GM12873 (cell line): ENCODE results near the gene GPR183.

ENCODE experiments used
- TF ChIP-seq, protein P1 (sequence below): IDR thresholded peaks from 2 replicates; pipeline ENCODE4 v1.5.1; 2012; ENCODE audit warnings: low read depth, mild to moderate bottlenecking, moderate library complexity, low read length, control low read depth; ENCODE audit not compliant: insufficient read depth; ENCODE audit errors: missing control alignments

Gene GPR183

DNA sequence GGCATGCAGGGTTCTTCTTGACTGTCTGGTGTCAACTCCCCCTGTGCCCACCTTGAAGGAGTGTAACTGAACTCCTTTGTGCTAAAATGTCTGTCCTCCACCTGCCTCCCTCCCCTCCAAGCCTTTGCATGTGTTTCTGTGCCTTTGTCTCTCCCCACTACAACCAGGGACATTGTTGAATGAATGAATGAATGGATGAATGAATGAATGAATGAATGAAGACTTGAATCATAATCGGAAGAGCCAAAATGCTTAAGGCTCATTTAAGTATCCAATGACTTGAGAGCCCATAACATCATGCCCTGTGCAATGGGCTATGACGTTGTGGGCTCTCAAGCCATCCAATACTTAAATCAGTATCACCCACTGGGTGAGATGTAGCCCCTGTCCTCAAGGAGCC lies 9.0 kb upstream of the GPR183 start:
- TF ChIP-seq, protein P1, sequence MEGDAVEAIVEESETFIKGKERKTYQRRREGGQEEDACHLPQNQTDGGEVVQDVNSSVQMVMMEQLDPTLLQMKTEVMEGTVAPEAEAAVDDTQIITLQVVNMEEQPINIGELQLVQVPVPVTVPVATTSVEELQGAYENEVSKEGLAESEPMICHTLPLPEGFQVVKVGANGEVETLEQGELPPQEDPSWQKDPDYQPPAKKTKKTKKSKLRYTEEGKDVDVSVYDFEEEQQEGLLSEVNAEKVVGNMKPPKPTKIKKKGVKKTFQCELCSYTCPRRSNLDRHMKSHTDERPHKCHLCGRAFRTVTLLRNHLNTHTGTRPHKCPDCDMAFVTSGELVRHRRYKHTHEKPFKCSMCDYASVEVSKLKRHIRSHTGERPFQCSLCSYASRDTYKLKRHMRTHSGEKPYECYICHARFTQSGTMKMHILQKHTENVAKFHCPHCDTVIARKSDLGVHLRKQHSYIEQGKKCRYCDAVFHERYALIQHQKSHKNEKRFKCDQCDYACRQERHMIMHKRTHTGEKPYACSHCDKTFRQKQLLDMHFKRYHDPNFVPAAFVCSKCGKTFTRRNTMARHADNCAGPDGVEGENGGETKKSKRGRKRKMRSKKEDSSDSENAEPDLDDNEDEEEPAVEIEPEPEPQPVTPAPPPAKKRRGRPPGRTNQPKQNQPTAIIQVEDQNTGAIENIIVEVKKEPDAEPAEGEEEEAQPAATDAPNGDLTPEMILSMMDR = no peak

DNA sequence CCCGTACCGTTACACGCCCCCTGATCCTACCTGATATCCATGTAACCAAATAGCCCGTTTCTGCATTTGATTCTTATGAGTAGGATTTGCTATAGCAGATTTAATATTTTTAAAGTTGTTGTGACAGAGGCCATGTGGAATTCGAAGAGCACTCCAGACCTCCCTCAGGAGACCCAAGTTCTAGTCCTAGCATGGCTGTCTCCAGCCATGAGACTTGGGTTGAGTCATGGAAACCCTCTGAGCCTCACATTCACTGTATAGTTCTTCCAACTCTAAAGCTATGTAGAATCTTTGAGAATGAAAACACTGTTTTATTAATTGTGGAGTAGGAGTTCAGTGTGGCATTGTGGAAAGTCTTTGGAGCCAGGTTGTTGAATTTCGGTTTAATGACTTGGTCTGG lies 8.0 kb upstream of the GPR183 start:
- TF ChIP-seq, protein P1 = no peak

DNA sequence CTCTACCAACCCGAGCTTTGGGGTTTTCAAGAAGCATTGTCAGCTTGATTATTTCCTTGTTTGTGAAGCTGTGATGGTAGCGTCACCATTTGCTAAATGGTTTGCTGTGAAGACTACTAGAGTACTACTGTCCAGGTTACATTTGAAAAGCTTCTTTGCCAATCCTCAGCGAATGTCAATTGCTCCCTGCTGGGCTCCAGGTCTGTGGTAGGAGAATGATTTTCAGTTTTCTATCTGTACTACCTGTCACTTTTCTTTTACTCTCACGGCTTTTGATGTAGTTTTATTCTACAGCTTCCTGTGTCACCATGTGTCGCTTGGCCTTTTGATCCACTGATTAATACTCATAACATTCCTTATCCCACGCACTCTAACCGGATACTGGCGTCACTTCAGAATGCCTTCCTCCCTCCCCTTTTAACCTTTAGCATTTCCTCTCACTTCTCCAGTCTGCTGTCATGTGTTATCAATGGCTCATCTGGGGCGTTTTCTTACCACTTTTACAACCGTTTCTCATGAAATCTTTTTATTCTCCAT lies 7.5 kb upstream of the GPR183 start:
- TF ChIP-seq, protein P1 = no peak

DNA sequence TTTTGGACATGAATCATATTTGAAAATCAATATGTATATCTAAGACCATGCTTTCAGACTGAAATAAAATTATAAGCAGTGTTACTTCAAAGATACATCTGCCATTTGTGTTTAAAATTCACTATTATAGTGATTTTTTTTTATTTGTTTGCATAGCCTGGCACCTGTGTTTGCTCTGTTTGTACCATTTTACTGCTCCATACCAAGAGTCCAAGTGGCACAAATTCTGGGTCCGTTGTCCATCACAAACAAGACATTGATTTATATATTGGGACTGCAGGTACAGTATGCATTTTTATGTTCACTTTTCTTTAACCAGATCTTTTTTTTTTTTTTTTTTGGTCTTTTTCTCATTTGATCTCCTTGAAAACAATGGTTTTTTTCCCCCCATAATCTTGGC lies 6.7 kb upstream of the GPR183 start:
- TF ChIP-seq, protein P1 = no peak

DNA sequence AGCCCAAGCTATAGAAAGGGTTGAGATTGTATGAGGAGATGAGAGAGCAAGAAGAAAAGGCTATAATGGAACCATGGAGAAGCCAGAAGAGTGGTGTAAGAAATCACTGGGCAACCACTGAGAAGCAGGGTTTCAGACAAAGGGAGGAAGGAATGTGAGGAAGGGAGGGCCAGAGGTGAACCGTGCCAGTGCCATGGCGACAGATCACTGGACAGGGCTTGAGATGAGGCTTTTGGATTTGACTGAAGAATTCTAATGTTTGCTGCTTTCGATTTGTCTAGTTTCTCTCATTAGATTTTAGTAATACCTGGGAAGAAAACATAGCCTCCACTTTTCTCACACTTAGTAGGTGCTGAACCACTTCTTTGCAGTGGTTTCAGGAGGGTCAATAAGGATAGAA lies 6.3 kb upstream of the GPR183 start:
- TF ChIP-seq, protein P1 = no peak

DNA sequence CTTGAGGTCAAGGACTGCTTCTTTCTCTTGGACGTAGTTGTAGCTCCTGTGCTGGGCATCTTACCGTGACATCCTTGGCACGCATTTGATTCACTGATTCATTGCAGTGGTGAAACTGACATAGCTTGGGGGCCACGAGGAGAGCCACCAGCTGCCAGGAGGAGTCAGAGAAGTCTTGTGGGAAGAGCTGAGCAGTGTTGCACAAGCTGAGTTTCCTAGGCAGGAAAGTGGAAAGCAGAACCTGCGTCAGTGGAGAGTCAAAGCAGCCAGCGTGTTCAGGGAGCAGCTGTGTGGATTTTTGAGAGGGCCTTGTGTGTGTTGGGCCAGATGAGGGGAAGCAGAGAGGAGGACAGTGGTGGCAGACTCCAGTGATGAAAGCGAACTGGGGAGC lies 5.3 kb upstream of the GPR183 start:
- TF ChIP-seq, protein P1 = no peak

DNA sequence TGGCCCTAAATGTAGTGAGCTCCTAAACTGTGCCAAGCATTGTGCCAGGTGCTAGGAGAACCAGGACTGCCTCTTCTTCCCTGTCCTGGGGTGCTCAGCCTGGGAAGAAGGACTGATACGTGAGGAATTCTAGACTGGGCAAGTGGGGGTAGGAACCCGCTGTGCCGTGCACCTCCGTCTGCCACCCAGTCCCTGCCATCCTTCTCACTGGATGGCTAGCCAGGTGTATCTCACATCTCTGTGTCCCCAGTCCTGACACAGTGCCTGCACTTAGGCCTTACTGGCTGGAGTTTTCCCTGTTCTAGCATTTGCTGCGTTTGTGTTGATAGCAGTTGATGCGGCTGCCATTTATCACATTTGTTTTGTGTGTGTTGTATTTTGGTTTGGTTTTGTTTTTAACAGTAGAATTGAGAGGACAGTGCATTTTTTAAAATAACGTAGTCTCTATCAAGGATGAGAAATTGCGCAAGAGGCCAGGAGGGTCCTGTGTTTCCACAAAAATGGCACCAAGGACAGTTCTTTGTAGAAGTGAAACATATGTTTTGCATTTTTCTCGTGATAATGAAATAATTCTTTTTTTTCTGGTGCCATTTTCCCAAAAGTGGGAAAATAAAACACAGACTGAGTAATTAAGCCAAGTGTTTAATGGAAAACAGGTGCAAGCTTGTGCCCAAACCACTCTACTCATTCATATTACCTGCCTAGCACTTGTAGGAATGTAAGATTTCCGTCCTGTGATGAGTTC lies 4.7 kb upstream of the GPR183 start:
- TF ChIP-seq, protein P1 = no peak
